ENCODE data around the gene SLC9A1.

SLC9A1 gene

DNA sequence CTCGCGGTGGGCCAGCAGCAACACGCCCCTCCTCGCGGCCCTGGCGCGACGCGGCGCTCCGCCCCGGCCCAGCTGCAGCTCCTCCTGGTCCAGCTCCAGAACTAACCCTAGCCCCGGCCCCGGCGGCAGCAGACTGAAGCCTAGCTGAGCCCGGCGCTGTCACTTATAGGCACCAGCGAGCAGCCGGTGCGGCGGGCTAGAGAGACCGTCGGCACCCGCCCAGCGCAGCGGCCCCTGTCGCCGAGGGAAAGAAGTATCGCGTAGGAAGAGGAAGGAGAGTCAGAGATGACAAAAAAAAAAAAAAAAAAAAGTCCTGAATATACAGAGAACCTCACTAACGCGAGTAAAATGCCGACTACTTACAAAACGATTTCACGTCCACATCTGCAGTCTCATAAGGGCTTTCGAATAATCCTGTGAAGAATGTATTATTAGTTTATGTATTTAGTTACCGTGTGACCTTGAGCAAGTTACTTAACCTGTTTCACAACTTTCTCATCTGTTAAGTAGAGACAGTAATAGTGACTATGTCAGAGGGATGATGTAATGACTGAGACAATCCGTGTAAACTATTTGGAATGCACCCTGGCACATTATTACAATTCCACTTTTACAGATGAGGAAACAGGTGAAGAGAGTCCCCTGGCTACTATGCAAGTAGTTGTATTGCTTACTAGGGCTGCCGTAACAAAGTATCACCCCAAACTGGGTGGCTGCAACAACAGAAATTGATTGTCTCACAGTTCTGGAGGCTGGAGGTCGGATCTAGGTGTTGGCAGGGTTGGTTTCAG lies at the start of gene SLC9A1 (continued):
- TF ChIP-seq, protein P1, sequence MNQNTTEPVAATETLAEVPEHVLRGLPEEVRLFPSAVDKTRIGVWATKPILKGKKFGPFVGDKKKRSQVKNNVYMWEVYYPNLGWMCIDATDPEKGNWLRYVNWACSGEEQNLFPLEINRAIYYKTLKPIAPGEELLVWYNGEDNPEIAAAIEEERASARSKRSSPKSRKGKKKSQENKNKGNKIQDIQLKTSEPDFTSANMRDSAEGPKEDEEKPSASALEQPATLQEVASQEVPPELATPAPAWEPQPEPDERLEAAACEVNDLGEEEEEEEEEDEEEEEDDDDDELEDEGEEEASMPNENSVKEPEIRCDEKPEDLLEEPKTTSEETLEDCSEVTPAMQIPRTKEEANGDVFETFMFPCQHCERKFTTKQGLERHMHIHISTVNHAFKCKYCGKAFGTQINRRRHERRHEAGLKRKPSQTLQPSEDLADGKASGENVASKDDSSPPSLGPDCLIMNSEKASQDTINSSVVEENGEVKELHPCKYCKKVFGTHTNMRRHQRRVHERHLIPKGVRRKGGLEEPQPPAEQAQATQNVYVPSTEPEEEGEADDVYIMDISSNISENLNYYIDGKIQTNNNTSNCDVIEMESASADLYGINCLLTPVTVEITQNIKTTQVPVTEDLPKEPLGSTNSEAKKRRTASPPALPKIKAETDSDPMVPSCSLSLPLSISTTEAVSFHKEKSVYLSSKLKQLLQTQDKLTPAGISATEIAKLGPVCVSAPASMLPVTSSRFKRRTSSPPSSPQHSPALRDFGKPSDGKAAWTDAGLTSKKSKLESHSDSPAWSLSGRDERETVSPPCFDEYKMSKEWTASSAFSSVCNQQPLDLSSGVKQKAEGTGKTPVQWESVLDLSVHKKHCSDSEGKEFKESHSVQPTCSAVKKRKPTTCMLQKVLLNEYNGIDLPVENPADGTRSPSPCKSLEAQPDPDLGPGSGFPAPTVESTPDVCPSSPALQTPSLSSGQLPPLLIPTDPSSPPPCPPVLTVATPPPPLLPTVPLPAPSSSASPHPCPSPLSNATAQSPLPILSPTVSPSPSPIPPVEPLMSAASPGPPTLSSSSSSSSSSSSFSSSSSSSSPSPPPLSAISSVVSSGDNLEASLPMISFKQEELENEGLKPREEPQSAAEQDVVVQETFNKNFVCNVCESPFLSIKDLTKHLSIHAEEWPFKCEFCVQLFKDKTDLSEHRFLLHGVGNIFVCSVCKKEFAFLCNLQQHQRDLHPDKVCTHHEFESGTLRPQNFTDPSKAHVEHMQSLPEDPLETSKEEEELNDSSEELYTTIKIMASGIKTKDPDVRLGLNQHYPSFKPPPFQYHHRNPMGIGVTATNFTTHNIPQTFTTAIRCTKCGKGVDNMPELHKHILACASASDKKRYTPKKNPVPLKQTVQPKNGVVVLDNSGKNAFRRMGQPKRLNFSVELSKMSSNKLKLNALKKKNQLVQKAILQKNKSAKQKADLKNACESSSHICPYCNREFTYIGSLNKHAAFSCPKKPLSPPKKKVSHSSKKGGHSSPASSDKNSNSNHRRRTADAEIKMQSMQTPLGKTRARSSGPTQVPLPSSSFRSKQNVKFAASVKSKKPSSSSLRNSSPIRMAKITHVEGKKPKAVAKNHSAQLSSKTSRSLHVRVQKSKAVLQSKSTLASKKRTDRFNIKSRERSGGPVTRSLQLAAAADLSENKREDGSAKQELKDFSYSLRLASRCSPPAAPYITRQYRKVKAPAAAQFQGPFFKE (tag by site-specific recombination; IDR thresholded peaks at IDR 0.05; ENCODE audit: borderline replicate concordance) = no peak
- TF ChIP-seq ZNF335 (tag by site-specific recombination; conservative IDR thresholded peaks at IDR 0.05) (peak; percentile 88), ZNF596 (tag by site-specific recombination; IDR thresholded peaks at IDR 0.05) (0 out of 2 replicates have a peak, but pooled peaks have one; percentile 47), ZSCAN16 (tag by site-specific recombination; IDR thresholded peaks at IDR 0.05) (no peak), ZNF48 (tag by site-specific recombination; IDR thresholded peaks at IDR 0.05) (no peak), SP2 (tag by site-specific recombination; IDR thresholded peaks at IDR 0.05) (peak; percentile 42), SP3 (tag by site-specific recombination; IDR thresholded peaks at IDR 0.05) (peak; percentile 74), ZNF174 (tag by site-specific recombination; IDR thresholded peaks at IDR 0.05) (no peak; the same call in 1 of the 2 replicates), KLF10 (tag by site-specific recombination; IDR thresholded peaks at IDR 0.05) (peak; percentile 51; the same call in 1 of the 2 replicates), ZNF350 (tag by site-specific recombination; IDR thresholded peaks at IDR 0.05) (no peak), ZNF670 (tag by site-specific recombination; IDR thresholded peaks at IDR 0.05; ENCODE audit: low read depth) (no peak), ZNF146 (tag by site-specific recombination; IDR thresholded peaks at IDR 0.05) (peak; percentile 23; the same call in 1 of the 2 replicates), KLF16 (tag by site-specific recombination; IDR thresholded peaks at IDR 0.05) (peak; percentile 68; the same call in 1 of the 2 replicates), HOXD13 (CRISPR knock-in tag; IDR thresholded peaks at IDR 0.05; ENCODE audit: borderline replicate concordance) (no peak), ZNF114 (tag by site-specific recombination; IDR thresholded peaks at IDR 0.05) (no peak)
- TF ChIP-seq, protein P2, sequence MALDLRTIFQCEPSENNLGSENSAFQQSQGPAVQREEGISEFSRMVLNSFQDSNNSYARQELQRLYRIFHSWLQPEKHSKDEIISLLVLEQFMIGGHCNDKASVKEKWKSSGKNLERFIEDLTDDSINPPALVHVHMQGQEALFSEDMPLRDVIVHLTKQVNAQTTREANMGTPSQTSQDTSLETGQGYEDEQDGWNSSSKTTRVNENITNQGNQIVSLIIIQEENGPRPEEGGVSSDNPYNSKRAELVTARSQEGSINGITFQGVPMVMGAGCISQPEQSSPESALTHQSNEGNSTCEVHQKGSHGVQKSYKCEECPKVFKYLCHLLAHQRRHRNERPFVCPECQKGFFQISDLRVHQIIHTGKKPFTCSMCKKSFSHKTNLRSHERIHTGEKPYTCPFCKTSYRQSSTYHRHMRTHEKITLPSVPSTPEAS (tag by site-specific recombination; IDR thresholded peaks at IDR 0.05) = no peak; the same call in 1 of the 2 replicates
- TF ChIP-seq, protein P3, sequence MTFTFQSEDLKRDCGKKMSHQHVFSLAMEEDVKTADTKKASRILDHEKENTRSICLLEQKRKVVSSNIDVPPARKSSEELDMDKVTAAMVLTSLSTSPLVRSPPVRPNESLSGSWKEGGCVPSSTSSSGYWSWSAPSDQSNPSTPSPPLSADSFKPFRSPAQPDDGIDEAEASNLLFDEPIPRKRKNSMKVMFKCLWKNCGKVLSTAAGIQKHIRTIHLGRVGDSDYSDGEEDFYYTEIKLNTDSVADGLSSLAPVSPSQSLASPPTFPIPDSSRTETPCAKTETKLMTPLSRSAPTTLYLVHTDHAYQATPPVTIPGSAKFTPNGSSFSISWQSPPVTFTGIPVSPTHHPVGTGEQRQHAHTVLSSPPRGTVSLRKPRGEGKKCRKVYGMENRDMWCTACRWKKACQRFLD (tag by site-specific recombination; IDR thresholded peaks at IDR 0.05) = no peak
- TF ChIP-seq, protein P4, sequence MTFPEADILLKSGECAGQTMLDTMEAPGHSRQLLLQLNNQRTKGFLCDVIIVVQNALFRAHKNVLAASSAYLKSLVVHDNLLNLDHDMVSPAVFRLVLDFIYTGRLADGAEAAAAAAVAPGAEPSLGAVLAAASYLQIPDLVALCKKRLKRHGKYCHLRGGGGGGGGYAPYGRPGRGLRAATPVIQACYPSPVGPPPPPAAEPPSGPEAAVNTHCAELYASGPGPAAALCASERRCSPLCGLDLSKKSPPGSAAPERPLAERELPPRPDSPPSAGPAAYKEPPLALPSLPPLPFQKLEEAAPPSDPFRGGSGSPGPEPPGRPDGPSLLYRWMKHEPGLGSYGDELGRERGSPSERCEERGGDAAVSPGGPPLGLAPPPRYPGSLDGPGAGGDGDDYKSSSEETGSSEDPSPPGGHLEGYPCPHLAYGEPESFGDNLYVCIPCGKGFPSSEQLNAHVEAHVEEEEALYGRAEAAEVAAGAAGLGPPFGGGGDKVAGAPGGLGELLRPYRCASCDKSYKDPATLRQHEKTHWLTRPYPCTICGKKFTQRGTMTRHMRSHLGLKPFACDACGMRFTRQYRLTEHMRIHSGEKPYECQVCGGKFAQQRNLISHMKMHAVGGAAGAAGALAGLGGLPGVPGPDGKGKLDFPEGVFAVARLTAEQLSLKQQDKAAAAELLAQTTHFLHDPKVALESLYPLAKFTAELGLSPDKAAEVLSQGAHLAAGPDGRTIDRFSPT (tag by site-specific recombination; IDR thresholded peaks at IDR 0.05) = no peak
- TF ChIP-seq, protein P5, sequence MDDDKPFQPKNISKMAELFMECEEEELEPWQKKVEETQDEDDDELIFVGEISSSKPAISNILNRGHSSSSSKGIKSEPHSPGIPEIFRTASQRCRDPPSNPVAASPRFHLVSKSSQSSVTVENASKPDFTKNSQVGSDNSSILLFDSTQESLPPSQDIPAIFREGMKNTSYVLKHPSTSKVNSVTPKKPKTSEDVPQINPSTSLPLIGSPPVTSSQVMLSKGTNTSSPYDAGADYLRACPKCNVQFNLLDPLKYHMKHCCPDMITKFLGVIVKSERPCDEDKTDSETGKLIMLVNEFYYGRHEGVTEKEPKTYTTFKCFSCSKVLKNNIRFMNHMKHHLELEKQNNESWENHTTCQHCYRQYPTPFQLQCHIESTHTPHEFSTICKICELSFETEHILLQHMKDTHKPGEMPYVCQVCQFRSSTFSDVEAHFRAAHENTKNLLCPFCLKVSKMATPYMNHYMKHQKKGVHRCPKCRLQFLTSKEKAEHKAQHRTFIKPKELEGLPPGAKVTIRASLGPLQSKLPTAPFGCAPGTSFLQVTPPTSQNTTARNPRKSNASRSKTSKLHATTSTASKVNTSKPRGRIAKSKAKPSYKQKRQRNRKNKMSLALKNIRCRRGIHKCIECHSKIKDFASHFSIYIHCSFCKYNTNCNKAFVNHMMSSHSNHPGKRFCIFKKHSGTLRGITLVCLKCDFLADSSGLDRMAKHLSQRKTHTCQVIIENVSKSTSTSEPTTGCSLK (tag by site-specific recombination; IDR thresholded peaks at IDR 0.05) = no peak
- TF ChIP-seq, protein P6, sequence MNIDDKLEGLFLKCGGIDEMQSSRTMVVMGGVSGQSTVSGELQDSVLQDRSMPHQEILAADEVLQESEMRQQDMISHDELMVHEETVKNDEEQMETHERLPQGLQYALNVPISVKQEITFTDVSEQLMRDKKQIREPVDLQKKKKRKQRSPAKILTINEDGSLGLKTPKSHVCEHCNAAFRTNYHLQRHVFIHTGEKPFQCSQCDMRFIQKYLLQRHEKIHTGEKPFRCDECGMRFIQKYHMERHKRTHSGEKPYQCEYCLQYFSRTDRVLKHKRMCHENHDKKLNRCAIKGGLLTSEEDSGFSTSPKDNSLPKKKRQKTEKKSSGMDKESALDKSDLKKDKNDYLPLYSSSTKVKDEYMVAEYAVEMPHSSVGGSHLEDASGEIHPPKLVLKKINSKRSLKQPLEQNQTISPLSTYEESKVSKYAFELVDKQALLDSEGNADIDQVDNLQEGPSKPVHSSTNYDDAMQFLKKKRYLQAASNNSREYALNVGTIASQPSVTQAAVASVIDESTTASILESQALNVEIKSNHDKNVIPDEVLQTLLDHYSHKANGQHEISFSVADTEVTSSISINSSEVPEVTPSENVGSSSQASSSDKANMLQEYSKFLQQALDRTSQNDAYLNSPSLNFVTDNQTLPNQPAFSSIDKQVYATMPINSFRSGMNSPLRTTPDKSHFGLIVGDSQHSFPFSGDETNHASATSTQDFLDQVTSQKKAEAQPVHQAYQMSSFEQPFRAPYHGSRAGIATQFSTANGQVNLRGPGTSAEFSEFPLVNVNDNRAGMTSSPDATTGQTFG (tag by site-specific recombination; IDR thresholded peaks at IDR 0.05; ENCODE audit: borderline replicate concordance) = 0 out of 2 replicates have a peak, but pooled peaks have one; percentile 15

Measured in HEK293 (cell line).